Effector CD4-positive, alpha-beta T cell (primary cell): ENCODE measurements around the gene STK4.
A peak's percentile ranks its signal among the peaks of the same experiment; 100 is the strongest.

Experiments used
- DNase-seq: peaks from one replicate; pipeline ENCODE4 v3.0.0-alpha.2; 2020

STK4 gene

GRCh38 chr20:44955270-44955669 is 11.0 kb upstream of the STK4 start:
- no peak for DNase-seq

DNA sequence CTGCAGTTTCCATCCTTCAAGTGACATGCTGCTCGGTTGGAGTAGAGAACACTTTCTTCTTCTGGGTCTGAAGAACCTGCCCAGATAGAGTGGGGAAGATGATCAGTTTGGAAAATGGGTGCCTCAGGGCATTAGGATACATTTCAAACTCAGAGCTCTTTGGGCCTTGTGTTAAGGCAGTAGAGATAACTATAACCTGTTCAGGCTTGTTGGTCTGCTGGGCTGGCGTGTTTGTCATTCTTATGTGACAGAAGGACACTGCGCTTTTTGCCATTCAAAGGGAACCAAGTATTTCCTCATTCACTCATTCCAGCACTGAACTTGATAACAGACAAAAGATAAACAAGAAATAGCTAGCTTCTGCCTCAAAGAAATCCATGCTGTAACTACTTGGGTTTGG is 9.9 kb upstream of the STK4 start:
- DNase-seq: no peak

GRCh38 chr20:44958276-44958675 is 8.0 kb upstream of the STK4 start:
- no peak for DNase-seq

DNA sequence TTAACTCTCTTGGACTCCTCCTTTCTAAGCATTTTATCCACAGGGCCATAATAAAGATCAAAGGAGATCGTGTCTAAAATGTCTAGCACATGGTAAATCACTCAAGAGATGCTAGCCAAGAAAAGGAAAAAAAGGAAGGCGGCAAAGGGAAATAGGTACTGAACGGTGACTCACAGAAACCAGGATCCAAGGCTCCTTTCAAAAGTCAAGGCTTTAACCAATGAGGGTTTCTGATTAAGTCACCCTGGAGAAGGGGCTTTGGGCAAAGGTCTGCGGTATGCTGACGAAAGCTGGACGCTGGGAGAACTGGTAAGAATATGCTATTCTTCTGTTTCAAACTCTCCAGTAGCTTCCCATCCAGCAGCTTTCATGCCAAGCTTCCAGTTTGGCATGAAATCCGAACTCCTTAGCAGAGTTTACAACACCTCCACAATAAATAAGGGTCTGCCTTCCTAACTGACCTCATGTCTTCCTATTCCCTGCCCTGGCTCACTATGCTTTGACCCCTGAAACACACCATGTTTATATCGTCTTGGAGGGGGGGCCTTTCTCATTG is 7.2 kb upstream of the STK4 start:
- DNase-seq: no peak

DNA sequence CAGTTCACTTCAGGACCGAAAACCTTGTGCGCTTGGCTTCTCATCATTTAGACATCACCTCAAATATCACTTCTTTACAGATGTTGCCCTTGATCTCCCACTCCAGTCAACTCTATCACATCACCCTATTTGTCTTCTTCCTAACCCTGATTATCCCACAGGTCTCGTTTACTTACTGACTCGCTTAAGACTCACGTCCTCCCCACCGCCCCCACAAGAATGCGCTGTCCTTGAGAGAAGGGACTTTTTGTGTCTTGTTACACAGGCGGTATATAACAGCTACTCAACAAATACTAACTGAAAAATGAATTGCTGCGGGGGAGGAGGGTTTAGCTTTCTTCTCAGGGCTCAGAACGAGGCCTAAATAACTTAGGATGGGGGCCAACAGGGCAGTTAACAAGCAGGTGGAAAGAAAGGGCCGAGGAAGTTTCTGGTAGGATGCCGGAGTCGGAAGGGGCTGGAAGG is 6.6 kb upstream of the STK4 start:
- peak; percentile 53 for DNase-seq

- peak; percentile 93 for DNase-seq
These were observed 6.0 kb upstream of the STK4 start, which contains the start of gene TOMM34 for GRCh38 chr20:44960103-44960852. TSS of gene TOMM34 (minus strand) at chr20:44960397. CDS start at chr20:44960333, 64 bp downstream.

DNA sequence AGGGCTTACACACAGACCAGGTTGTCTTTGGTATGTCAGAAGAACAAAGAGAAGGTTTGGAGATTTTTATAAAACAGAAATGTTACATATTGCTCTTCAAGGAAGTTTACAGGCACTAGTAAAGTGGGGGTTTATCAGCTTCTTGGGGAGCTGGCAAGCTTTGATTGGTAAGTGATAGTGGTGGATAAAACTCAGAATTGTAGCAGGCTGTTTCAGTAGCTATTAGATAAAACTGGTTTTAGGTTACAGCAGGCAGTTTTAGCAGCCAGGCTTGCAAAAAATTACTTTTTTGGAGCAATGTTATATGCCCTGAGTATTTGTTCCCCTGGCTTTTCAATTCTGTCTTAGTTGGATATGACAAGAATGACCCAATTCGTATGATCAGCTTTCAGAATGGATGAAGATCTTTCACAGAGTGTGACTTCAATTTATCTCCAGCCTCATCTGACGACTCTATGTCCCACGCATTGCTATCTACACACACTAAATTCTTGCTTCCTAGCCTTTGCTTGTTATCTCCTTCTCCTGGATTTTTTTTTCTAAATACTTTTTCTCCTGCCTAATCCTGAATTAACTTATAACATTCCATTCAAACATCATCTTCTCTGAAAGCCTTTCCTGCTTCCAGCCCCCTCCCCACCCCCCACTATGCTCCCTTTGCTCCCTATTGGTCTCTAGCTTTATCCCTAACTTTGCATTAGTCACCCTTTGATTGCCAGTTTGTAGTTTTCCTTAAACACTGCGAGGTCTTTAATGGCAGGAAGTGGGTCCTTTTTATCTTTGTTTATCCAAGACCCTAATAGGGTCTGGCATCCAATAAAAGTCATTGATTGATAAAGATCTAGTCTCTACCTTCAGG is 5.1 kb upstream of the STK4 start:
- no peak for DNase-seq

DNA sequence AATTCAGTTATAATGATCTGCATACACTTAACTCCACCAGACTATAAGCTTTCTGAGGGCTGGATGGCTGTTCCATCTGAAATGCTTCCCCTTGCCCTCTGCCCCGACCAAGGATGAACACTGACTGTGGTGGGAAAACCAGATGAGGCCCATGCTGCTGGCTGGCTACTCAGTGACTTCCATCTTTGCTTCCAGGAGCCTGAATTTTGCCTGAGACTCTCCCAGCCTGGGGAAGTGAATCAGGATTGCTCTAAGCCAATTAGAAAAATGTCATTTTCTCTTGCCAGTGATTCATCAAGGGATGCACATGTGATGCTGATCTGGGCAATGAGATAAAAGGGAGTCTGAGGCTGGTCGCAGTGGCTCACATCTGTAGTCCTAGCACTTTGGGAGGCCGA is 4.4 kb upstream of the STK4 start:
- no peak for DNase-seq

DNA sequence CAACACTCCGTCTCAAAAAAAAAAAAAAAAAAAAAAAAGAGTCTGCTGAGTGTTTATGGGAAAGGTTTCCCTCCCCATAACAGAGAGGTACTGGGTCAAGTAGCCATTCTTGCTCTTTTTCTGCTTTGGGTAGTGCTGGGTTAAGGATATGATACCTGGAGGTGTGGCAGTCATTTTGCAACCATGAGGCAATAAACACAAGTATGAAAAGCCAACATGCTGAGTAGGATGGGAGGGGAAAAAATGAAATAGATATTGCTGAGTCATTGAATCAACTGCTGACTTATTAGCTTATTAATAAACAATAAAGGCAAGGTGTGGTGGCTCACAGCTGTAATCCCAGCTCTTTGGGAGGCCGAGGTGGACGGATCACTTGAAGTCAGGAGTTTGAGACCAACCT is 3.8 kb upstream of the STK4 start:
- no peak for DNase-seq

GRCh38 chr20:44963325-44964215 is 2.7 kb upstream of the STK4 start:
- no peak for DNase-seq

- DNase-seq: no peak
These were observed 672 bp upstream of the STK4 start for GRCh38 chr20:44965651-44966029.

GRCh38 chr20:44967207-44967807 is 995 bp downstream of the STK4 start:
- DNase-seq: peak; percentile 30

DNA sequence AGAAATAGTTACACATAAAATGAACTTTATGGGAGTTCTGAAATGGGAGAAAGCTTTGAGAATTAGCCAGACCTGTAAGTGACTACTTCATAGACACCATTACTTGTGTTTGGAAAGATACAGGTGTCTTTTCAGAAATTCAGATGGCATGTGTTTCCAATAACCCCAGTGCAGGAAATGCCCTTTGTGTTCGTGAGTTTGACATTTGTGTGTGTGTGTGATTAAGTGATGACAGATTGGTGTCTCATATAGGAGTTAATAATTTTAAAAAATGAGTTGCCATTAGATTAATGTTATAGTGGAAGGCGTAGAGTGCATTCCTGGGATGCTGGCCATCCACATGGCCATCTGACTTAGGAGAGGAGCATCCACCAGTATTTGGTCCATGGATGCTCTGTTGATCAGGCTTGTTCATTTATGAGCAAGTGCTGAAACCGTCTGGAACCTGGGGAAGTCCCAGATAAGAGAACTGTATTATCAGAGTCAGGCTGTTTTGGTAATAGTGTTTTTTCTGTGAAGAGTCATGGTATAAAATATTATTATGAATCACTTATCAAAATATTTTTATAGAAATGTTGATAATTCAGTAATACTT is 3.1 kb downstream of the STK4 start:
- DNase-seq: peak; percentile 31

DNA sequence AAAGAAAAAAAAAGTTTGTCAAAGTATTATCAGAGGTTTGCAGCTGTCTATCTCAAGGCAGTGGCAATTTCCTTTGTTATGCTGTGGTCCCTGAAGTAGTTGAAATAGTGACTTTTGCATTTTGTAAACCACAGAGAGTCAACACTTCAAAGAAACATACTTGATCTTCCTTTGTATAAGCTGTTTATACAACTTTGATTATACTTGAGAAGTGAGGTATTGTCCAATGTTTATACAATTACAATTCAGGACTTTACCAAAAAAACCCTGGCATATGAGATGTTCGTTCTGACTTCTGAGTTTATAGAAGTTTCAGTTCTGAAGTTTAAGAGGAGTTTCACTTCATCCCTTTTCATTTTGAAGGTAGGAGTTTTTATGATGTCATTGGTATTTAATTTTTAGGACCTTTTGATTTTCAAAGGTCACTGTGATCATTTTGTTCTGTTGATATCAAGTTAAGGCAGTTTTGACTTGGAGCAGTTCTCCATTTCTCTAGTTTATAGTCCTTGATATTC is 4.0 kb downstream of the STK4 start:
- no peak for DNase-seq

DNA sequence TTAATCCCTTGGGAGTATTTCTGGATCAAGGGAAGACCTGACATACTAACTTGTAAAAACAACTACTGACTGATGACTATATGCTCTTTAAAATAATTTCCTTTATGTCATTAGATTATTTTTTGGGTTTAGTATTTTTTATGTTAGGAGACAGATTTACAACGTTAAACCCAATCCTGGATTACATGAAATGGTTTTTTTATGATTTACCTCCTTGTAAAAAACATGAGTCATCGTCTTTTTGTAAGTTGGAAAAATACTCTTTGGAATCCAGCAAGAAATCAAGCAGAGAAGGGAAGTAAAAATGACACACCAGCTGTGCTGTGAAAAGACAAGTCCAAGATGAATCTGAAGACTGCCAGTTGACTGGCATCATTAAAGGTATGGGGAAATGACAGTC is 6.7 kb downstream of the STK4 start:
- DNase-seq: no peak

DNA sequence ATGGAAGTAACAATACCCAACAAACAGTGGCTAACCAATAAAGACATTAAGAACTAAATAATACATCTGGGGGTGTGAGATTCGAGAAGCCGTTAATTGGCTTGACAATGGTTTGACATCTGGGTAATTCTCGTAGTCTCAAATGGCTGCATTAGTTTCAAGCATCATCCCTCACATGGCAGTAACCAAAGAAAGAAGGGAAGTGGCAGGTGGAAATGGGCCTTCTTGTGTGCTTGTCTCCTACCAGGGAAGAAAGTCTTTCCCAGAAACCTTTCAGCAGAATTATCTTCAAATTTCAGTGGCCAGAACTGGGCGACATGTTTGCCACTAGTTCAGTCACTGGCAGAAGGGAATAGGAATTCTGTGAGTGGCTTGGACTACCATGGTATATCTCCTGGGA is 10.4 kb downstream of the STK4 start:
- no peak for DNase-seq

DNA sequence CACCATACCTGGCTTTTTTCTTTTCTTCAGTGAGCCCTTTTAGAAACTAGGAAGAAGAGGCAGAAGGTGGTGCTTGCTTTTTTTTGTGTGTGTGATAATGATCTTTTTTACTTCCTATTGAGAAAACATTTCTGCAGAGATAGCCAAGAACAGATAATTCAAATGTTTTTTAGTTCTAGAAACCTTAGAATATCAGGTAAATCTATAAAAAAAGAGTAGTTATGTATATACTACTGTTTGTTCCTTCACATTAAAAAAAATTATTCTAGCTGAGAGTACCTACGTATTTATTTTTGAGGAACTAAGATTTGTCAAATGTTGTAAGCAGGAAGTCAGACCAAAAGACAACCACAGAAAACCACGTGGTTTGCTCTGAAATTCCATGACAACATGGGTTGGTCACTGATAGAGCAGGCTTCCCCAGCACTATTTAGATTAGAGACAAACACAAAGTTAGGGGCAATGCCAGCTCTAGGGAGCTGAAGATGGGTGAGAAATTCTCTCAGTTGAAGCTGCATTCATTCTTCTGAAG is 12.8 kb downstream of the STK4 start:
- DNase-seq: peak; percentile 65

GRCh38 chr20:44981736-44982406 is 15.6 kb downstream of the STK4 start:
- DNase-seq: no peak

GRCh38 chr20:44983093-44983674 is 16.9 kb downstream of the STK4 start:
- no peak for DNase-seq

GRCh38 chr20:44988631-44989171 is 22.4 kb downstream of the STK4 start:
- DNase-seq: no peak
